AG09319 (cell line): ENCODE measurements around the gene VHLL.

Source experiments
- DNase-seq: peaks from one replicate; pipeline ENCODE4 v3.0.0-alpha.2; 2010; ENCODE audit warnings: low read depth; ENCODE audit errors: extremely low read depth
- CTCF ChIP-seq: IDR thresholded peaks from 2 replicates; pipeline ENCODE4 v1.5.1; 2011; ENCODE audit warnings: low read depth, mild to moderate bottlenecking, inconsistent platforms, low read length, moderate library complexity

VHLL gene

GRCh38 chr1:156289857-156290256, 9.2 kb downstream of the VHLL start:
- no peak for TF ChIP-seq CTCF

GRCh38 chr1:156286061-156286460, 13.0 kb downstream of the VHLL start:
- DNase-seq: no peak
- TF ChIP-seq CTCF: no peak

More at GRCh38 chr1:156289857-156290256, 9.2 kb downstream of the VHLL start:
- DNase-seq: no peak

- TF ChIP-seq CTCF: no peak
- no peak for DNase-seq
Observed at GRCh38 chr1:156285437-156285836, 13.7 kb downstream of the VHLL start.

GRCh38 chr1:156284757-156285156, 14.3 kb downstream of the VHLL start:
- no peak for TF ChIP-seq CTCF
- DNase-seq: no peak

- TF ChIP-seq CTCF: no peak
- no peak for DNase-seq
Observed at GRCh38 chr1:156284112-156284511, 15.0 kb downstream of the VHLL start, which contains the start of gene TMEM79. TMEM79 (plus strand) TSS chr1:156284325; CDS start chr1:156285227, 902 bp downstream.

GRCh38 chr1:156283521-156283920, 15.6 kb downstream of the VHLL start:
- no peak for TF ChIP-seq CTCF
- no peak for DNase-seq

GRCh38 chr1:156282479-156283222, 16.5 kb downstream of the VHLL start, which contains the start of gene SMG5:
SMG5 (minus strand) TSS chr1:156282825; CDS start chr1:156282680, 145 bp downstream.
- TF ChIP-seq CTCF: no peak
- peak; percentile 97 for DNase-seq
